GM13977 (cell line): Measurements from ENCODE around the gene LDLRAD4.

Experiments used
- DNase-seq: peaks from one replicate; pipeline ENCODE4 v3.0.0; 2012; ENCODE audit warnings: low spot score
- in situ Hi-C: fragments of 300-500 bp; cut with MboI; formaldehyde crosslinking; loops from one replicate; pipeline ENCODE4 v1.12.0; 2022; ENCODE audit warnings: low sequenced_read_pairs, low pct_unique_long_range_greater_than_20kb, mixed read lengths, inconsistent platforms; ENCODE audit not compliant: unreplicated experiment
- TF ChIP-seq, protein P1 (sequence below): IDR thresholded peaks from 2 replicates; pipeline ENCODE4 v1.5.1; 2012; ENCODE audit warnings: mild to moderate bottlenecking, control low read depth; ENCODE audit not compliant: insufficient read depth; ENCODE audit errors: extremely low read depth, missing control alignments

The LDLRAD4 gene

GRCh38 chr18:13491138-13491537 is 272.6 kb downstream of the LDLRAD4 start:
- in situ Hi-C loops, result no loop called here
- TF ChIP-seq, protein P1, sequence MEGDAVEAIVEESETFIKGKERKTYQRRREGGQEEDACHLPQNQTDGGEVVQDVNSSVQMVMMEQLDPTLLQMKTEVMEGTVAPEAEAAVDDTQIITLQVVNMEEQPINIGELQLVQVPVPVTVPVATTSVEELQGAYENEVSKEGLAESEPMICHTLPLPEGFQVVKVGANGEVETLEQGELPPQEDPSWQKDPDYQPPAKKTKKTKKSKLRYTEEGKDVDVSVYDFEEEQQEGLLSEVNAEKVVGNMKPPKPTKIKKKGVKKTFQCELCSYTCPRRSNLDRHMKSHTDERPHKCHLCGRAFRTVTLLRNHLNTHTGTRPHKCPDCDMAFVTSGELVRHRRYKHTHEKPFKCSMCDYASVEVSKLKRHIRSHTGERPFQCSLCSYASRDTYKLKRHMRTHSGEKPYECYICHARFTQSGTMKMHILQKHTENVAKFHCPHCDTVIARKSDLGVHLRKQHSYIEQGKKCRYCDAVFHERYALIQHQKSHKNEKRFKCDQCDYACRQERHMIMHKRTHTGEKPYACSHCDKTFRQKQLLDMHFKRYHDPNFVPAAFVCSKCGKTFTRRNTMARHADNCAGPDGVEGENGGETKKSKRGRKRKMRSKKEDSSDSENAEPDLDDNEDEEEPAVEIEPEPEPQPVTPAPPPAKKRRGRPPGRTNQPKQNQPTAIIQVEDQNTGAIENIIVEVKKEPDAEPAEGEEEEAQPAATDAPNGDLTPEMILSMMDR, result no peak
- DNase-seq, result no peak

DNA sequence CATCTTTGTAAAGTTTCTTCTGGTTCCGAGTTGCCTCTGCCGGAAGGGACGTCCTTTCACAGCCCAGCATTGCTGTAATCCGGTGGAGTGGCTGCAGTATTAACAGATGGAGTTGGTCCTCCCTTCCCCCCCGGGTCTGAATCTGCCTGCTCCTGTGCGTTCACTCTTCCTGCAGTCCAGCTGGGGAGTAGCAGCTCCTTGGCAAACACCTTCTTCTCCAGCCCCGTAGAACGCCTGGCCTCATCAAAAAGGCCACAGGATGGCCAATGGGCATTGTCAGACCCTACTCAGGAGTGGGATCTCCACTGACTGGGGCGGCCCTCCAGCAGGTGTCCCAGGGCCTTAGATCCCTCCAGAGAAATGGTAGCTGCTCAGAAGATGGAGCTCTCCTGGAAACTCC is 273.8 kb downstream of the LDLRAD4 start:
- in situ Hi-C loops, result no loop called here
- TF ChIP-seq, protein P1, result no peak
- no peak for DNase-seq

- TF ChIP-seq, protein P1, result no peak
- in situ Hi-C loops, result no loop called here
- DNase-seq, result no peak
Observed at GRCh38 chr18:13493079-13493478, 274.5 kb downstream of the LDLRAD4 start.

GRCh38 chr18:13493725-13494124 is 275.2 kb downstream of the LDLRAD4 start:
- in situ Hi-C loops, result no loop called here
- no peak for DNase-seq
- TF ChIP-seq, protein P1, result no peak

DNA sequence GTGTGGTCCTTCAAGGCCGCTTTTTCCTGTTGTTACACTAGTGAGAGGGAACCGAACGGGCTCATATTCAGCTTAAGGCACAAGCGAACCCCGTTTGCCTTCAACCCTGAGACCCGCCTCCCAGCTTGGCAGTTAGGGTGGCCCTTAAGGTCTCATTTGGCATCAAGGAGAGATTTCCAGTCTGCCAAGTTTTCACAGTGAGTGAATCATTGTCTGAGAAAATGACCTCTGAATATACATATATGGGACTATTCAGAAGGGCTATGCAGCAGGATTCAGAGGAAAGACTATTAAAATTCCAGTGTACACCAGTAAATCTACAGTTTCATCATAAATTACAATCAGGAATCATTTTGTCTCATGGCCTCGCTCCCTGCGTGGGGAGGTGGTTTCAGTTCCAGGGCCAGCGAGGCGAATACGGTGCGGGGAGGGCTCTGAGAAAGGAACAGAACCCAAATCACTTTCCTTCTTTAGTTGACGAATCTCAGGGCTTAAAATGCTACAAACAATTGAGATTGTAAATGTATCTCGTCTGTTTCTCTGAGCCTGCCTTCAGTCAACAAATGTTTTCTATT is 276.4 kb downstream of the LDLRAD4 start:
- no peak for DNase-seq
- TF ChIP-seq, protein P1, result no peak
- in situ Hi-C loops, result no loop called here

DNA sequence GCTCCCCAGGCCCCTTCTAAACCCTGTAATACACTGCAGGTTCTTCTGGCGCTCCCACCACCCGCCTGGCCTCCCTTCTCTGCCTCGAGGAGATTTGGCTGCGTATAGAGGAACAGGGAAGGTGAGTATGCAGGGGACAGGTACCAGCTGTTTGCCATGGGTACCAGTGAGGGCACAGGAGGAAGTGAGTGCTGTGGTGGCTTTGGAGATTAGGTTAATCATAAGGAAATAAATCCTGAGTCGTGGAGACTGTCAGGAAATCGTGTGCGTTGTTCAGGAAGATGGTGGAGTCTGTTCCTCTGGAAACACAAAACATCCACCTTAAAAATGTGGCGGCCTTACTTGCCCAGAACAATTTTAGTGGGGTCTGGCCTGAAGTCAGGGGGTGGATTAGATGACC is 277.4 kb downstream of the LDLRAD4 start:
- in situ Hi-C loops, result no loop called here
- no peak for DNase-seq
- TF ChIP-seq, protein P1, result no peak

DNA sequence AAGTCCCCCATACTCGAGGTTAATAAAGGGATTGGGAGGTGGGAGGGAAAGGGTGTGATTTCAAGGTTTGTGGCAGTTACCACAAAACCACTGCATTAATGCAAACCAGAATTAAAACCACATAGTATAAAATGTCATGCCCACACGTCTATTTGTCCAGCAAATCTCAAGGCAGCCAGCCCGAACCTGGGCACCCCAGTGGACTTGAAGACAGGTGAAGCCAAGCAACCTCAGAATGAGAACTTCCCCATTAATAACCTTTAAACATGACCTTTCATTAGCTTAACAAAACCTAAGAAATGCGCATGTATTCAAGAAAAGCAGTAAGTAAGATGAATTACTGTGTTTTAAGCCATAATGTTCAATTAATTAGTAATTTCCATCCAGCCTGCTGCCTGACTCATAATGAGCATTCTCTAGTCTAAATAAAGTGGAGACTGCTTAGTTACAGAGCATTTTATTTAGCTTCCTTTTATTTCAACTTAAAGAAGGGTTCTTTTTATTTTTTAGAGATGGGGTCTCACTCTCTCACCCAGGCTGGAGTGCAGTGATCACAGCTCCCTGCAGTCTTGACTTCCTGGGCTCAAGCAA is 278.2 kb downstream of the LDLRAD4 start:
- TF ChIP-seq, protein P1, result no peak
- no peak for DNase-seq
- in situ Hi-C loops, result no loop called here
